Liver (tissue), 3 donors: Measurements from ENCODE around the gene PPP2R2C.

Experiments
- FOXA2 ChIP-seq: IDR thresholded peaks from 2 replicates; pipeline ENCODE4 v1.6.1; 2016; ENCODE audit warnings: antibody characterized with exemption
- GABPA ChIP-seq, 2 donors: IDR thresholded peaks in 1 of 2; conservative IDR thresholded peaks in 1 of 2; 2 replicates each; pipeline ENCODE4 v1.6.1; 2016; ENCODE audit warnings: antibody characterized with exemption in 2 of 2, mild to moderate bottlenecking in 1 of 2, moderate library complexity in 1 of 2
- SP1 ChIP-seq: IDR thresholded peaks from 2 replicates; pipeline ENCODE4 v1.6.1; 2018; ENCODE audit warnings: antibody characterized with exemption, mild to moderate bottlenecking
- TAF1 ChIP-seq: conservative IDR thresholded peaks from 2 replicates; pipeline ENCODE4 v1.6.1; 2016; ENCODE audit warnings: antibody characterized with exemption, mild to moderate bottlenecking
- TF ChIP-seq, protein P1 (sequence below): fragments of 150-350 bp; IDR thresholded peaks from 2 replicates; pipeline ENCODE4 v1.5.1; 2017; ENCODE audit warnings: improper control_type of control experiment, low read depth, low read length; ENCODE audit not compliant: missing input control
- TF ChIP-seq, protein P2 (sequence below): IDR thresholded peaks from 2 replicates; pipeline ENCODE4 v1.6.1; 2016; ENCODE audit warnings: antibody characterized with exemption
- TF ChIP-seq, protein P3 (sequence below): IDR thresholded peaks from 2 replicates; pipeline ENCODE4 v1.6.1; 2016; ENCODE audit warnings: antibody characterized with exemption, mild to moderate bottlenecking
- TF ChIP-seq, protein P4 (sequence below): IDR thresholded peaks from 2 replicates; pipeline ENCODE4 v1.6.1; 2016; ENCODE audit warnings: antibody characterized with exemption
- donor health status: healthy.
- donor health status: healthy.

DNA sequence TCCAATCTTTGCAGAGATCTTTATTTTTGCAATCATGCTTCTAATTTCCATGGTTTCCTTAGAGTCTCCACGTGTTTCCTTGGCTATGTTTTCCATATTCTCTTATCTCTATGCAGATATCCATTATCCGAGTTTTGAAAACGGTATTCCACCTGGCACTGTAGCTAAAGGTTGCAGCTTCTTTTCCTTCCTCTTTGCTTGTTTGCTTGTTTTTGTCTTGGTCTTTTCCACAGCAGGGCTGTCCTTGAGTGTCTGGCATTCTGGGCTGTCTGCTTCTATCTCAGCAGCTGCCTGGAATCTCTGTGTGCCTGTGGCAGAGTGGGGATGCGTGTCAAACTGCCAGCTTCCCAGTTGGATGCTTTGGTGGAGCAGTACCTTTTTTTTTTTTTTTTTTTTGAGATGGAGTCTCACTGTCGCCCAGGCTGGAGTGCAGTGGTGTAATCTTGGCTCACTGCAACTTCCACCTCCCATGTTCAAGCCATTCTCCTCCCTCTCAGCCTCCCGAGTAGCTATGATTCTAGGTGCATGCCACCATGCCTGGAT is 155.9 kb downstream of the PPP2R2C start:
- TF ChIP-seq FOXA2 (no peak), SP1 (no peak), GABPA (IDR thresholded peaks at IDR 0.05 in 1 of 2, conservative IDR thresholded peaks at IDR 0.05 in 1 of 2) (no peak), TAF1 (no peak)
- TF ChIP-seq, protein P1, sequence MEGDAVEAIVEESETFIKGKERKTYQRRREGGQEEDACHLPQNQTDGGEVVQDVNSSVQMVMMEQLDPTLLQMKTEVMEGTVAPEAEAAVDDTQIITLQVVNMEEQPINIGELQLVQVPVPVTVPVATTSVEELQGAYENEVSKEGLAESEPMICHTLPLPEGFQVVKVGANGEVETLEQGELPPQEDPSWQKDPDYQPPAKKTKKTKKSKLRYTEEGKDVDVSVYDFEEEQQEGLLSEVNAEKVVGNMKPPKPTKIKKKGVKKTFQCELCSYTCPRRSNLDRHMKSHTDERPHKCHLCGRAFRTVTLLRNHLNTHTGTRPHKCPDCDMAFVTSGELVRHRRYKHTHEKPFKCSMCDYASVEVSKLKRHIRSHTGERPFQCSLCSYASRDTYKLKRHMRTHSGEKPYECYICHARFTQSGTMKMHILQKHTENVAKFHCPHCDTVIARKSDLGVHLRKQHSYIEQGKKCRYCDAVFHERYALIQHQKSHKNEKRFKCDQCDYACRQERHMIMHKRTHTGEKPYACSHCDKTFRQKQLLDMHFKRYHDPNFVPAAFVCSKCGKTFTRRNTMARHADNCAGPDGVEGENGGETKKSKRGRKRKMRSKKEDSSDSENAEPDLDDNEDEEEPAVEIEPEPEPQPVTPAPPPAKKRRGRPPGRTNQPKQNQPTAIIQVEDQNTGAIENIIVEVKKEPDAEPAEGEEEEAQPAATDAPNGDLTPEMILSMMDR, result no peak
- TF ChIP-seq, protein P2, sequence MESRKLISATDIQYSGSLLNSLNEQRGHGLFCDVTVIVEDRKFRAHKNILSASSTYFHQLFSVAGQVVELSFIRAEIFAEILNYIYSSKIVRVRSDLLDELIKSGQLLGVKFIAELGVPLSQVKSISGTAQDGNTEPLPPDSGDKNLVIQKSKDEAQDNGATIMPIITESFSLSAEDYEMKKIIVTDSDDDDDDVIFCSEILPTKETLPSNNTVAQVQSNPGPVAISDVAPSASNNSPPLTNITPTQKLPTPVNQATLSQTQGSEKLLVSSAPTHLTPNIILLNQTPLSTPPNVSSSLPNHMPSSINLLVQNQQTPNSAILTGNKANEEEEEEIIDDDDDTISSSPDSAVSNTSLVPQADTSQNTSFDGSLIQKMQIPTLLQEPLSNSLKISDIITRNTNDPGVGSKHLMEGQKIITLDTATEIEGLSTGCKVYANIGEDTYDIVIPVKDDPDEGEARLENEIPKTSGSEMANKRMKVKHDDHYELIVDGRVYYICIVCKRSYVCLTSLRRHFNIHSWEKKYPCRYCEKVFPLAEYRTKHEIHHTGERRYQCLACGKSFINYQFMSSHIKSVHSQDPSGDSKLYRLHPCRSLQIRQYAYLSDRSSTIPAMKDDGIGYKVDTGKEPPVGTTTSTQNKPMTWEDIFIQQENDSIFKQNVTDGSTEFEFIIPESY, result no peak
- TF ChIP-seq, protein P3, sequence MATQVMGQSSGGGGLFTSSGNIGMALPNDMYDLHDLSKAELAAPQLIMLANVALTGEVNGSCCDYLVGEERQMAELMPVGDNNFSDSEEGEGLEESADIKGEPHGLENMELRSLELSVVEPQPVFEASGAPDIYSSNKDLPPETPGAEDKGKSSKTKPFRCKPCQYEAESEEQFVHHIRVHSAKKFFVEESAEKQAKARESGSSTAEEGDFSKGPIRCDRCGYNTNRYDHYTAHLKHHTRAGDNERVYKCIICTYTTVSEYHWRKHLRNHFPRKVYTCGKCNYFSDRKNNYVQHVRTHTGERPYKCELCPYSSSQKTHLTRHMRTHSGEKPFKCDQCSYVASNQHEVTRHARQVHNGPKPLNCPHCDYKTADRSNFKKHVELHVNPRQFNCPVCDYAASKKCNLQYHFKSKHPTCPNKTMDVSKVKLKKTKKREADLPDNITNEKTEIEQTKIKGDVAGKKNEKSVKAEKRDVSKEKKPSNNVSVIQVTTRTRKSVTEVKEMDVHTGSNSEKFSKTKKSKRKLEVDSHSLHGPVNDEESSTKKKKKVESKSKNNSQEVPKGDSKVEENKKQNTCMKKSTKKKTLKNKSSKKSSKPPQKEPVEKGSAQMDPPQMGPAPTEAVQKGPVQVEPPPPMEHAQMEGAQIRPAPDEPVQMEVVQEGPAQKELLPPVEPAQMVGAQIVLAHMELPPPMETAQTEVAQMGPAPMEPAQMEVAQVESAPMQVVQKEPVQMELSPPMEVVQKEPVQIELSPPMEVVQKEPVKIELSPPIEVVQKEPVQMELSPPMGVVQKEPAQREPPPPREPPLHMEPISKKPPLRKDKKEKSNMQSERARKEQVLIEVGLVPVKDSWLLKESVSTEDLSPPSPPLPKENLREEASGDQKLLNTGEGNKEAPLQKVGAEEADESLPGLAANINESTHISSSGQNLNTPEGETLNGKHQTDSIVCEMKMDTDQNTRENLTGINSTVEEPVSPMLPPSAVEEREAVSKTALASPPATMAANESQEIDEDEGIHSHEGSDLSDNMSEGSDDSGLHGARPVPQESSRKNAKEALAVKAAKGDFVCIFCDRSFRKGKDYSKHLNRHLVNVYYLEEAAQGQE, result no peak
- TF ChIP-seq, protein P4, sequence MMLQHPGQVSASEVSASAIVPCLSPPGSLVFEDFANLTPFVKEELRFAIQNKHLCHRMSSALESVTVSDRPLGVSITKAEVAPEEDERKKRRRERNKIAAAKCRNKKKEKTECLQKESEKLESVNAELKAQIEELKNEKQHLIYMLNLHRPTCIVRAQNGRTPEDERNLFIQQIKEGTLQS, result no peak
